GM13977 (cell line): ENCODE data around the gene ALB.

ENCODE experiments used
- DNase-seq: peaks from one replicate; pipeline ENCODE4 v3.0.0; 2012; ENCODE audit warnings: low spot score
- in situ Hi-C: fragments of 300-500 bp; cut with MboI; formaldehyde crosslinking; loops from one replicate; pipeline ENCODE4 v1.12.0; 2022; ENCODE audit warnings: low sequenced_read_pairs, low pct_unique_long_range_greater_than_20kb, mixed read lengths, inconsistent platforms; ENCODE audit not compliant: unreplicated experiment
- TF ChIP-seq, protein P1 (sequence below): IDR thresholded peaks from 2 replicates; pipeline ENCODE4 v1.5.1; 2012; ENCODE audit warnings: mild to moderate bottlenecking, control low read depth; ENCODE audit not compliant: insufficient read depth; ENCODE audit errors: extremely low read depth, missing control alignments

Gene ALB

DNA sequence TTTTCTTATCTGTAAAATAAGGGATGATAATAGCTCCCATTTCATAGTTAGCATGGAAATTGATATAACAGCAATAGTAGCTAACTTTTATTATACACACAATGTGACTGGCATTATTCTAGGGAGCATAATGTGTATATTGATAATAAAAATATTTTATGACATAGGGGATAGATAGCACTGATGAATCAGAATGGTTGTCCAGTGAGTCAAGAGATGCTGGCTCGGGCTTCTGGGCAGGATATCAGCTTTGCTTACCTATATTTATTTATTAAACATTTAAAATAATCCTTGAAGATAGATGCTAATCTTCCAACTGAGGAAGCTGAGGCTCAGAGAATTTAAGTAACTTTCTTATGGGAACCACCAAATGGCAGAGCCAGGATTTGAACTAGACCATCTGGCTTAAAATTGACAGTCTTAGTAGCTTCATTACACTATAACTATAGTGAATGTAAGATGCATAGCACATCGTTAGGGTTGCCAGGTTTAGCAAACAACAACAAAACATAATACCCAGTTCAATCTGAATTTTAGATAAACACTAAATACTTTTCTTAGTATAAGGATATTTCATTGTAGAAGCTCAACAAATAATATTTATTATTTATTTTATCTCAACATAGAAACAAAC is 34.6 kb downstream of the ALB start:
- TF ChIP-seq, protein P1, sequence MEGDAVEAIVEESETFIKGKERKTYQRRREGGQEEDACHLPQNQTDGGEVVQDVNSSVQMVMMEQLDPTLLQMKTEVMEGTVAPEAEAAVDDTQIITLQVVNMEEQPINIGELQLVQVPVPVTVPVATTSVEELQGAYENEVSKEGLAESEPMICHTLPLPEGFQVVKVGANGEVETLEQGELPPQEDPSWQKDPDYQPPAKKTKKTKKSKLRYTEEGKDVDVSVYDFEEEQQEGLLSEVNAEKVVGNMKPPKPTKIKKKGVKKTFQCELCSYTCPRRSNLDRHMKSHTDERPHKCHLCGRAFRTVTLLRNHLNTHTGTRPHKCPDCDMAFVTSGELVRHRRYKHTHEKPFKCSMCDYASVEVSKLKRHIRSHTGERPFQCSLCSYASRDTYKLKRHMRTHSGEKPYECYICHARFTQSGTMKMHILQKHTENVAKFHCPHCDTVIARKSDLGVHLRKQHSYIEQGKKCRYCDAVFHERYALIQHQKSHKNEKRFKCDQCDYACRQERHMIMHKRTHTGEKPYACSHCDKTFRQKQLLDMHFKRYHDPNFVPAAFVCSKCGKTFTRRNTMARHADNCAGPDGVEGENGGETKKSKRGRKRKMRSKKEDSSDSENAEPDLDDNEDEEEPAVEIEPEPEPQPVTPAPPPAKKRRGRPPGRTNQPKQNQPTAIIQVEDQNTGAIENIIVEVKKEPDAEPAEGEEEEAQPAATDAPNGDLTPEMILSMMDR, result no peak
- DNase-seq, result no peak
- in situ Hi-C loops, result no loop called here

DNA sequence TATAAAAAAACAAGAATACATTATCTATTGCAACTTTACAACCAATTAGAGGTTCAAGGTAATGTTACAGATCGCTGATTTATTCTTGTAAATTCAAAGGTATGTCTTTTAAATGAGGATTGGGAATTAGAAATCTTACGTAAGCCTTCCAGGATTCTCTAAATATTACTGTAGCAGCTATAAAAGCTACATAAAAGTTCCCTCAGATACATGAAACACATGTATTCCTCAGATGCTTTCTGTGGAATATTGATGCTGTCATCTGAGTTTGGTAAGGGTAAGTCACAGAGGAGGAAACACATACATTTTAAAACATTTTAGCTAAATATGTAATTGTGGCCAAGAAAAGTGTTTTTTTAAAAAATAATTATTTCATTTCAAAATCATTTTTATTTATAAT is 35.4 kb downstream of the ALB start:
- DNase-seq, result no peak
- TF ChIP-seq, protein P1, result no peak
- in situ Hi-C loops, result no loop called here

DNA sequence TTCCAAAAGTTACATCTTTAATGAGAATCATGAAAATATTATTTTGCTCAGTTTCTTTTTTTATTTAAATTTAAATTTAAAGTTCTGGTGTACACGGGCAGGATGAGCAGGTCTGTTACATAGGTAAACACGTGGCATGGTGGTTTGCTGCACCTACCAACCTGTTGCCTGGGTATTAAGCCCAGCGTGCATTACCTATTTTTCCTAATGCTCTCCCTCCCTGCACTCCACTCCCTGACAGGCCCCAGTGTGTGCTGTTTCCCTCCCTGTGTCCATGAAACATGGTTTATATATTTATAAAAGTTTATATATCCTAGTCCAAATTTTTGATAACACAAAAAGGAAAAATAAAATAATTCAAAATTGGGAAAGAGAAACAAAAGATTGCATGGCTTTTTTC is 35.9 kb downstream of the ALB start:
- TF ChIP-seq, protein P1, result no peak
- in situ Hi-C loops, result no loop called here
- no peak for DNase-seq

DNA sequence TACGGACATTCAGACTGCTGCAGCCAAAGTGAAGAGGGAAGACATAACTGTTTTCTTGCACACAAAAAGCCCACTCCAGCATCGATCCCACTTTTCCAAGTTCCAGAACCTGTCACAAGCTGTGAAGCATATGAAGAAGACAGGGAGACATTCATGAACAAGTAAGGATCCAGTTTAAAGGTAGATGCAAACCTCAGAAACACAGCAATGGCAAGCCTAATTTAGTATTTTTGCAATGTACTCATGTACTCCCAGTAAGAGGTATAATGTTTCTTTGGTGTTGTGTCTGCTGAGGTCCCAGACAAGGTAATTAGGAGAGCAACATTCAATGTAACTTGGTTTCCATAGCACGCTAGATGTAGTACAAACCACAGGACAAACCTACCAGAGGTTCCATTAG is 36.6 kb downstream of the ALB start:
- DNase-seq, result no peak
- TF ChIP-seq, protein P1, result no peak
- in situ Hi-C loops, result no loop called here

DNA sequence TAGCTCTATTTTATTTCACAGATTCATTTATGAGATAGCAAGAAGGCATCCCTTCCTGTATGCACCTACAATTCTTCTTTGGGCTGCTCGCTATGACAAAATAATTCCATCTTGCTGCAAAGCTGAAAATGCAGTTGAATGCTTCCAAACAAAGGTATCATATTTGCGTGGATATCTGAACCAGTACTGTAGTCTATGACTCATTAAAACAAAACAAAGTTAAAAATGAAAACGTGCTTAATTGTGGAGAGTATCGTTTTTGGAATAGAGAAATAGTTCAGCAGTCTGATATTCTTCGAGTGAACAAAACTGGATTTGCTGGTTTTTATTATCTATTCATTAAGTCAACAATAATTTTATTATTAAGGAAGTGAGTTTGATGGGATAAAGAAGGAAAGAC is 38.2 kb downstream of the ALB start:
- in situ Hi-C loops, result no loop called here
- no peak for DNase-seq
- TF ChIP-seq, protein P1, result no peak

DNA sequence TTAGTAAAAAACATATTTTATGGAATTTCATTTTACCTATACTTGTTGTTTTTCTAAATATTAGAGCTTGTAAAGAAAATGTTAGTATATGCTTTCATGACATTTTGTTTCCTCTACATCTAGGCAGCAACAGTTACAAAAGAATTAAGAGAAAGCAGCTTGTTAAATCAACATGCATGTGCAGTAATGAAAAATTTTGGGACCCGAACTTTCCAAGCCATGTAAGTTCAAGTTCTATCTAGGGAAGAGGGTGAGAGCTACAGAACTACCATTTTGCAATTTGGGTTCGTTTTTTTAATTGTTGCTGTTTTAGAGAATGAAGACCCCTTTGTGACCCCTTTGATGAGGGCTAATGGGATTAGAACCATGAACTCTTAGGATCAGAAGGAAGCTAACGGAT is 39.1 kb downstream of the ALB start:
- no peak for DNase-seq
- TF ChIP-seq, protein P1, result no peak
- in situ Hi-C loops, result no loop called here
